Heart right ventricle (tissue), 16 donors: ENCODE measurements around the gene PAQR8. TPM values are rescaled to one million over a fixed set of nuclear protein-coding genes. Genes with fewer than 3 reads are reported as not detected.
A peak's percentile ranks its signal among the peaks of the same experiment; 100 is the strongest.

Source experiments
- ATAC-seq, 8 donors: fragments of 200-7000 bp; cut with Tn5 transposase; one replicate each; pipeline ENCODE4 v1.9.1; 2020; ENCODE audit warnings: mild to moderate bottlenecking in 8 of 8, moderate library complexity in 8 of 8, moderate number of reproducible peaks in 1 of 8
- DNase-seq, 2 donors: peaks; one replicate each; pipeline ENCODE4 v3.0.0-alpha.2; 2020
- H3K27ac ChIP-seq, 10 donors: fragments of 200-600 bp; sonication (generic) in 2 of 10; one replicate each; pipeline versions ENCODE4 v1.5.0 to v1.8.0; 2020 to 2022; ENCODE audit warnings: mild to moderate bottlenecking in 3 of 10
- H3K27me3 ChIP-seq, 7 donors: fragments of 200-600 bp; one replicate each; pipeline ENCODE4 v1.8.0; 2021 to 2022; ENCODE audit warnings: mild to moderate bottlenecking in 2 of 7
- H3K36me3 ChIP-seq, 9 donors: fragments of 200-600 bp; sonication (generic) in 1 of 9; one replicate each; pipeline versions ENCODE4 v1.5.0 to v1.8.0; 2020 to 2022; ENCODE audit warnings: mild to moderate bottlenecking in 2 of 9
- H3K4me1 ChIP-seq, 9 donors: fragments of 200-600 bp; sonication (generic) in 1 of 9; one replicate each; pipeline versions ENCODE4 v1.5.0 to v1.8.0; 2020 to 2022; ENCODE audit warnings: mild to moderate bottlenecking in 4 of 9
- H3K4me3 ChIP-seq, 10 donors: fragments of 200-600 bp; sonication (generic) in 2 of 10; one replicate each; pipeline versions ENCODE4 v1.5.0 to v1.8.0; 2020 to 2022; ENCODE audit warnings: mild to moderate bottlenecking in 7 of 10, moderate library complexity in 2 of 10
- H3K9me3 ChIP-seq, 11 donors: fragments of 200-600 bp in 10 of 11; sonication (generic) in 2 of 11; one replicate each; pipeline versions ENCODE4 v1.5.0 to v1.8.0; 2013 to 2022; ENCODE audit warnings: mild to moderate bottlenecking in 2 of 11, control low read depth in 1 of 11, moderate library complexity in 1 of 11
- CTCF ChIP-seq, 9 donors: fragments of 200-600 bp; sonication (generic) in 2 of 9; IDR thresholded peaks; one replicate each; pipeline versions ENCODE4 v1.5.0 to v1.8.0; 2021 to 2022; ENCODE audit warnings: antibody characterized with exemption in 9 of 9, mild to moderate bottlenecking in 5 of 9, moderate library complexity in 1 of 9
- WGBS, 2 donors: extraction: QIAGEN DNeasy Blood & Tissue Kit; methylation state at CpG; one replicate each; pipeline ENCODE4 v1.1.7; 2013; ENCODE audit warnings: inconsistent platforms in 1 of 2; 5-methylcytosine and 5-hydroxymethylcytosine counted together
- intact Hi-C, 10 donors: fragments of 100-400 bp; cut with DNase I; formaldehyde crosslinking; loops; one replicate each; pipeline versions ENCODE4 v1.11.1 to v1.14.2; 2022
- long read RNA-seq, 3 donors: library from polyadenylated mRNA; unstranded; transcript quantifications; one replicate each; pipeline ENCODE4 v2.0.0, GENCODE V29; 2020 to 2021
- polyA plus RNA-seq, 2 donors: library from polyadenylated mRNA; stranded (reverse); fragments of 200-250 nt; gene quantifications; one replicate each; pipeline ENCODE4 v1.2.3, GENCODE V29; 2013
- total RNA-seq, 10 donors: library from RNA; stranded (reverse); fragmentation: NEBNext Ultra II Directional in 3 of 10; extraction: Animal tissue kit (Norgen Biotek cat#: 25700) in 3 of 10; gene quantifications; one replicate each; pipeline versions ENCODE4 v1.2.1 to v1.2.4, GENCODE V29; 2021 to 2023
- donor health status: Arrhythmogenic right ventricular cardiomyopathy.
- donor health status: ischemic (EF 13 %, LVEDD 7.1; RV severe dilation, severe dysfunction).
- donor health status: healthy with polysubstance abuse.
- donor health status: DM: no; HTN: yes; CAD: no.
- donor health status: DM: no; HTN: no; CAD: no.
- donor health status: ischemic (EF 25% LVEDD 6.9; RV normal size, moderate dysfunction).
- donor health status: ischemic (EF 25% LVEDD 5.7; RV mildly dilated, moderate dysfunction).
- donor health status: healthy.
- donor health status: DM: yes; HTN: yes; CAD: no.
- donor health status: Ischemic cardiomyopathy.
- donor health status: ischemic (EF 35%, LVEDD 5.7; RV mildly dilated, moderate dysfunction).
- donor health status: nonischemic (EF 11% LVEDD 7.7; RV severe dilation, severe dysfunction).
- donor health status: DM: yes; HTN: yes; CAD: no.
- donor health status: PGD.
- donor health status: ischemic (EF 29% LVEDD 5.4; RV normal size, mild dysfunction).
- donor health status: nonischemic (EF 23%, LVEDD 6.1; RV moderate dilation, normal function).

PAQR8 gene
- 1 to 10 TPM; 1.5 to 6.3 (median 3.0) TPM for total RNA-seq
- 1 to 10 TPM; 1.0 to 2.4 TPM for polyA plus RNA-seq
- long read RNA-seq, donor 1, full-length matches to known transcripts: 6 of 6 reads
- long read RNA-seq, donor 1, partial matches to known transcripts: 0 of 6 reads
- long read RNA-seq, donor 1, other reads (novel, unspliced or antisense): 0 of 6 reads
- long read RNA-seq, donor 2, full-length matches to known transcripts: 6 of 6 reads
- long read RNA-seq, donor 2, partial matches to known transcripts: 0 of 6 reads
- long read RNA-seq, donor 2, other reads (novel, unspliced or antisense): 0 of 6 reads
- long read RNA-seq, donor 3, full-length matches to known transcripts: 1 of 1 reads
- long read RNA-seq, donor 3, partial matches to known transcripts: 0 of 1 reads
- long read RNA-seq, donor 3, other reads (novel, unspliced or antisense): 0 of 1 reads

- no peaks in the 10 kb centered on the region for H3K27me3 ChIP-seq
- 0 to 1% methylated on average over 57 to 69 of the region's 69 CpGs for WGBS, 2 donors
- ATAC-seq (peak; percentile 95 to 99 (median 96)), DNase-seq (peak; percentile 71 to 87)
- peak within 1 kb of the TSS; percentile 66 to 93 (median 80) for H3K27ac ChIP-seq
- intact Hi-C loops: loop anchor here in 5 of 10 donors (2.0 to 5.0 kb wide), 4 partner anchors 35 to 80 kb away; partner anchors contain the start of gene MCM3 (in 3 of the 5)
- H3K36me3 ChIP-seq: no peaks in the 10 kb centered on the region
- H3K9me3 ChIP-seq: no peaks in the 10 kb centered on the region
- no peak for TF ChIP-seq CTCF (IDR thresholded peaks at IDR 0.05)
- H3K4me1 ChIP-seq: peaks cover 0 to 36% (median 17%) of the 10 kb centered on the region in 9 donors
- H3K4me3 ChIP-seq: peak within 1 kb of the TSS; percentile 73 to 93 (median 89)
Measured at GRCh38 chr6:52361945-52362442, at the start of gene PAQR8. Gene PAQR8 (plus strand): TSS chr6:52362151. CDS start chr6:52403214, 41,063 bp downstream.

- H3K27ac ChIP-seq: no peak overlapping the region
- H3K36me3 ChIP-seq: no peaks in the 10 kb centered on the region
- intact Hi-C loops: no loop called here
- DNase-seq (no peak), ATAC-seq (no peak)
- H3K9me3 ChIP-seq: no peaks in the 10 kb centered on the region
- H3K4me1 ChIP-seq: peaks cover 0 to 24% (median 6%) of the 10 kb centered on the region in 9 donors
- TF ChIP-seq CTCF (IDR thresholded peaks at IDR 0.05): no peak
- no peaks in the 10 kb centered on the region for H3K27me3 ChIP-seq
- no peak overlapping the region for H3K4me3 ChIP-seq
- WGBS, 2 donors: 79 to 84% methylated on average over 2 of the region's 2 CpGs
Measured at GRCh38 chr6:52312461-52312860, 49.5 kb upstream of the PAQR8 start.

- H3K27ac ChIP-seq: no peak overlapping the region
- H3K4me1 ChIP-seq: peaks cover 0 to 24% (median 0%) of the 10 kb centered on the region in 9 donors
- no peak for TF ChIP-seq CTCF (IDR thresholded peaks at IDR 0.05)
- H3K4me3 ChIP-seq: no peak overlapping the region
- intact Hi-C loops: no loop called here
- ATAC-seq (no peak), DNase-seq (no peak)
- 89 to 93% methylated on average over 2 of the region's 2 CpGs for WGBS, 2 donors
- H3K36me3 ChIP-seq: no peaks in the 10 kb centered on the region
- no peaks in the 10 kb centered on the region for H3K9me3 ChIP-seq
- no peaks in the 10 kb centered on the region for H3K27me3 ChIP-seq
Measured at GRCh38 chr6:52314752-52315151, 47.2 kb upstream of the PAQR8 start.

- H3K9me3 ChIP-seq: no peaks in the 10 kb centered on the region
- 69 to 95% methylated on average over 1 of the region's 1 CpG for WGBS, 2 donors
- H3K4me1 ChIP-seq: peaks cover 0 to 17% (median 0%) of the 10 kb centered on the region in 9 donors
- ATAC-seq (no peak), DNase-seq (no peak)
- no peak for TF ChIP-seq CTCF (IDR thresholded peaks at IDR 0.05)
- no peak overlapping the region for H3K27ac ChIP-seq
- intact Hi-C loops: no loop called here
- H3K27me3 ChIP-seq: peaks cover 0 to 4% (median 0%) of the 10 kb centered on the region in 7 donors
- no peaks in the 10 kb centered on the region for H3K36me3 ChIP-seq
- H3K4me3 ChIP-seq: no peak overlapping the region
Measured at GRCh38 chr6:52317211-52317610, 44.7 kb upstream of the PAQR8 start.
